Measurements from ENCODE around the gene TEX2. TPM values are rescaled to one million over a fixed set of nuclear protein-coding genes. Genes with fewer than 3 reads are reported as not detected.

The TEX2 gene
- total RNA-seq, 1 donor from 2014 or later, result 8.1 TPM

- Mint-ChIP-seq H3K4me1 (no peaks in the 10 kb centered on the region), H3K9me3 (no peaks in the 10 kb centered on the region), H3K27me3 (peaks cover 3% of the 10 kb centered on the region), H3K36me3 (ENCODE audit: low read depth) (no peaks in the 10 kb centered on the region), H3K4me3 (no peak overlapping the region), H3K27ac (no peak overlapping the region)
- POLR2A ChIA-PET, result no interaction called here
- no peak for TF ChIP-seq CTCF (IDR thresholded peaks at IDR 0.05)
- ATAC-seq (ENCODE audit: low read depth) (no peak), DNase-seq (no peak)
- CTCF ChIA-PET, result no interaction called here
- intact Hi-C loops (cut with micrococcal nuclease), result no loop called here
Measured at GRCh38 chr17:64139542-64139941, 123.5 kb downstream of the TEX2 start.

DNA sequence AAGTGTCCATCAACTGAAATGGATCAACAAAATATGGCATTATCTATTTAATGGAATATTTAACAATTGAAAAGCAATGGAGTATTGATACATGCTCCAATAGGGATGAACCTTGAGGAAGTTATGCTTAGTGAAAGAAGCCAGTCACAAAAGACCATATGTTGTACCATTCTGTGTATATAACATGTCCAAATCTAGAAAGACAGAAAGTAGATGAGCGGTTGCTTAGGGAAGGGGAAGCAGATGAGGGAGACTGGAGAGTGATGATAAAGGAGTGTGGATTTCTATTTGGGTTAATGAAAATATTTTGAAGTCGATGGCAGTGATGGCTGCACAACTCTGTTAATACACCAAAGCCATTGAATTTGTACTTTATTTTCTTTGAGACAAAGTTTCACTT, 124.6 kb downstream of the TEX2 start:
- H3K36me3 Mint-ChIP-seq (ENCODE audit: low read depth), result no peaks in the 10 kb centered on the region
- DNase-seq, result no peak
- POLR2A ChIA-PET, result no interaction called here
- no peak for TF ChIP-seq CTCF (IDR thresholded peaks at IDR 0.05)
- no peak overlapping the region for H3K4me3 Mint-ChIP-seq
- intact Hi-C loops (cut with micrococcal nuclease), result no loop called here
- no peak for ATAC-seq (ENCODE audit: low read depth)
- H3K27ac Mint-ChIP-seq, result no peak overlapping the region
- H3K27me3 Mint-ChIP-seq, result peaks cover 5% of the 10 kb centered on the region
- H3K9me3 Mint-ChIP-seq, result no peaks in the 10 kb centered on the region
- H3K4me1 Mint-ChIP-seq, result peaks cover 2% of the 10 kb centered on the region
- CTCF ChIA-PET, result no interaction called here

GRCh38 chr17:64135000-64135399, 128.1 kb downstream of the TEX2 start:
- ATAC-seq (ENCODE audit: low read depth), result no peak
- no peak overlapping the region for H3K27ac Mint-ChIP-seq
- CTCF ChIA-PET, result interaction anchor here (2.9 to 7.4 kb wide), 3 partner anchors 10 to 219 kb away, joined by 22 to 411 read pairs (median 116); partner anchors contain the start of genes CSHL1 and GH1

GRCh38 chr17:64134216-64134970, 128.7 kb downstream of the TEX2 start:
- POLR2A ChIA-PET, result interaction anchor here (0.6 to 5.7 kb wide), 12 partner anchors 11 to 214 kb away, joined by 3 to 103 read pairs (median 3); partner anchors contain the start of gene ICAM2
- no peaks in the 10 kb centered on the region for H3K9me3 Mint-ChIP-seq
- no peak overlapping the region for H3K27ac Mint-ChIP-seq
- intact Hi-C loops (cut with micrococcal nuclease), result loop anchor here (5.0 kb wide), 1 partner anchor 148 kb away; no protein-coding TSS in a partner anchor
- CTCF ChIA-PET, result interaction anchor here (0.6 to 7.4 kb wide), 45 partner anchors 7 to 253 kb away, joined by 3 to 411 read pairs (median 6); partner anchors contain the start of genes CD79B, CSHL1, GH1 and GH2
- no peaks in the 10 kb centered on the region for H3K36me3 Mint-ChIP-seq (ENCODE audit: low read depth)
- TF ChIP-seq CTCF (IDR thresholded peaks at IDR 0.05), result no peak
- DNase-seq (no peak), ATAC-seq (ENCODE audit: low read depth) (no peak)
- H3K4me3 Mint-ChIP-seq, result no peak overlapping the region
- H3K4me1 Mint-ChIP-seq, result peaks cover 19% of the 10 kb centered on the region
- H3K27me3 Mint-ChIP-seq, result peaks cover 5% of the 10 kb centered on the region

More at GRCh38 chr17:64135000-64135399, 128.1 kb downstream of the TEX2 start:
- Mint-ChIP-seq H3K36me3 (ENCODE audit: low read depth) (no peaks in the 10 kb centered on the region), H3K4me3 (no peak overlapping the region), H3K27me3 (peaks cover 5% of the 10 kb centered on the region), H3K9me3 (no peaks in the 10 kb centered on the region), H3K4me1 (peaks cover 19% of the 10 kb centered on the region)
- intact Hi-C loops (cut with micrococcal nuclease), result loop anchor here (5.0 kb wide), 1 partner anchor 147 kb away; no protein-coding TSS in a partner anchor
- no peak for DNase-seq
- POLR2A ChIA-PET, result interaction anchor here (0.9 kb wide), 1 partner anchor 11 kb away, joined by 4 read pairs; no protein-coding TSS in a partner anchor
- TF ChIP-seq CTCF (IDR thresholded peaks at IDR 0.05), result no peak

Data from activated B cell treated with CpG ODN at 0.5 μM for 24 hours (primary cell).